HG02884 (cell line): ENCODE data around the gene B3GALT4.

Experiments
- ATAC-seq: cut with Tn5 transposase; IDR thresholded peaks from one replicate; pipeline ENCODE4 v1.9.1; 2021; ENCODE audit warnings: mild to moderate bottlenecking, moderate library complexity; ENCODE audit not compliant: unreplicated experiment

B3GALT4 gene

DNA sequence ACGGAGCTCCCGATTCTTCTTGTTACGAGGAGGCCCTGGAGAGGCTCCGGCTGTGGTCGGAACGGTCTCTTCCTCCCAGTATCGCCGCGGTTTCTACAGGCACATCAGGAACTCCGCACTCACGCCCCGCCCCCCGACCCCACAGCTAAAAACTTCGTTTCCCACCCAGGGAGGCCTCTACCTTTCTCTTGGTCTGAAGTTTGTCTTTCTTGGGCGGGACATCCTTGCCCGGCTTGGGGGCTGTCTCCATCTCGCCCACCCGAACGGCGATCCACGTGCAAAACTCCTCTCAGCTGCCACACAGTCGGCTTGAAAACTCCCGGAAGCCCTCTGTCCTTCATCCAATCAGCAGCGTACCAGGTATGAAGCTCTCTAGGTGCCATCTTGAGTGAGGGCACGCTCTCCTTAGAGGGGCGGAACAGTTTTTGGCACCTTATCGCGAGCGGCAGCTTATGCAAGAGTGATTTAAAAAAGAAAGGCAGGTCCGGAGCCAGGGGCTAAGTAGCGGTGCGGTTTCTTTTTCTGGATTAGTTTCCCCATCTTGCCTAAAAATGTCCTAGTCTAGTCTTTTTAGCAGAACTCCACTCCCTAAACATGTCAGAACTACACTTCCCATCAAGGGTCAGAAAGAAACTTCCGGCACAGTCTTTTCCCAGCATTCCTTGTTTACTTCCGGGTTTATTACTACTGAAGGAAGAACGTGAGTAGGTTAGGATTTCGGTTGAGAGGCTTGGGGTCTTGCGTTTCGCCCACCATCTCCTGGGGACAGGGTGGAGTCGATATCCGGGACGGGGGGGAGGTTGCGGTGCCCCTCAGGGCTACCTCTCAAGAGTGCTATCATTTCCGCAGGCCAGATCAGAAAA, 12.2 kb downstream of the B3GALT4 start, which contains the start of the genes PFDN6 and WDR46:
PFDN6 (plus strand) TSS at position 681 of the 863 bp plus-strand sequence. CDS start 256 bp downstream, outside the sequence.
WDR46 (minus strand) TSS at position 319 of the 863 bp plus-strand sequence; CDS start at position 250, 69 bp downstream.
- peak; percentile 79 for ATAC-seq

- no peak for ATAC-seq
These were observed 12.9 kb downstream of the B3GALT4 start for GRCh38 chr6:33289784-33290315.

DNA sequence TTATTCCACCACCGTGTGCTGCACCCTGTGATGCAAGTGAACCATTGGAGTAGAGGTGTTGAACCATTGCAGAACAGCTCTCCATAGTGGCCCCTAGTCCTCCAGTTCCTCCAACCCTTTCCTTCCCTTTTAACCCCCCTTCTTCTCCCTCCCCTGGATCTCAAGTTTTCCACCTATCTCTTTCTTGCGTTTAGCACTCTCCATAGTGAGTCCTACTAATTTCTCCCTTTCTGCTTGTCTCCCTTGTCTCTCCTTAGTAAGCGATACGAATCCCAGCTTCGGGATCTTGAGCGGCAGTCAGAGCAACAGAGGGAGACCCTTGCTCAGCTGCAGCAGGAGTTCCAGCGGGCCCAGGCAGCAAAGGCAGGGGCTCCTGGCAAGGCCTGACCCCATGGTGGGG, 13.5 kb downstream of the B3GALT4 start:
- no peak for ATAC-seq

DNA sequence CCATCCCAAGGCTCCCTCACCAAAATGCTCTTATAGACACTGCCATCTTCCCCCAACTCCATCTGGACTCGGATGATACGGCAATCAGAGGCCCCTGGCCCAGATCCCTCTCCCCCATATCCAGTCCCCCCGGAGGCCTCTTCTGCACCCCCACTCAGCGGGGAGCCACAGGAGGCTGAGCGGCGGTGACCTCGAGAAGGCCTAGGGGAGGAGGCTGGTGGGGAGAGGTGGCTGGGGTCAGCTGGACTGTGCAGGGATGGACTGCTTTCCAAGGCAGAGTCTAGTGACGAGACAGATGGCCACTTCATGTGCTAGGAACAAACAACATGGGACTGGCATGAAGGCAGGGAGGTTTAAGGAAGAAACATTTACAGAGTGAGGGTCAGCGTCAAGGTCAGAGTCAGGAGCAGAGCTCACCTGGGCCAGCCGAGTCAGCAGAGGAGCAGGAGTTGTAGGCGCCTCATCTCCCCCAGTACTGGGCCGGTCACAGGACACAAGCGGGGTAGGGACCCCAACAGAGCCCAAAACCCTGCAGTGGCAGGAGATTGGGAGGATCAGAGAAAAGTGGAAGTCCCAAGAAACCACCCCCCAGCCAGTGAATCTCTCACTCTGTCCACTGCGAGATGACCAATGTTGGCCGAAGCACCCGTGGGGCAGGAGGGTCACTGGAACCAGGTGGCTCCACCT, 16.2 kb downstream of the B3GALT4 start:
- no peak for ATAC-seq

DNA sequence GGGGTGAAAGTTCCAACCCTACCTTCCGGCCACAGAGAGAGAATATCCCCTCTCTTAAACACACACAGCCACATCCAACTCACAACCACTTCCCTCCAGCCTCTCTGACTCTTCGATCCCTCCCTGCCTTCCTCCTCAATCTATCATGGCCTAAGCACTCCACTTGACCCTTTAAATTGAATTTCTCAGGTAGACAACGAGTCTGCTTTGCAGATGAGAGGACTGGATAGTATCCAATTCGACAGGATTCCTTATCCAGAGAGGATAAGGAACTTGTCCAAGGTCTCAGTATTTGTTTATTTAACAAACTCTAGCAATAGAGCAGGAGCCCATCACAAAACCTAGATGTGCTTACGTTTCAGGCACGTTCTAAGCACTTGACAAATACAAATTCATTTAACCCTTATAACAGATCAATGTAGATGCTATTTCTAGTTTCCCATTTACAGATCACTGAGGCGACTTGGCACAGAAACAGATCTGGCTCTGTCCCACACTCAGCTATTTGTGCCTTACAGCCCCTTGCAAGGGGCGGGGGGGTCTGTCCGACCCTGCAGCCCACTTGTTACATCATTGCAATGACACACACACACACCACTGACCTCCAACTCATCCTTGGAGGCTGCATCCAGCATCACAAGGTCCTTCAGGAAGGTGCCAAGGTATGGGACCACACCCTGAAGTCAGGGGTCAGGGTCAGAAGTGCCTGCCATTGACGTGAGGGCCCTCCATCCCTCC, 17.3 kb downstream of the B3GALT4 start:
- no peak for ATAC-seq

- ATAC-seq: no peak
These were observed 18.9 kb downstream of the B3GALT4 start for GRCh38 chr6:33295621-33296369.

- no peak for ATAC-seq
These were observed 20.0 kb downstream of the B3GALT4 start for GRCh38 chr6:33296797-33297405.

DNA sequence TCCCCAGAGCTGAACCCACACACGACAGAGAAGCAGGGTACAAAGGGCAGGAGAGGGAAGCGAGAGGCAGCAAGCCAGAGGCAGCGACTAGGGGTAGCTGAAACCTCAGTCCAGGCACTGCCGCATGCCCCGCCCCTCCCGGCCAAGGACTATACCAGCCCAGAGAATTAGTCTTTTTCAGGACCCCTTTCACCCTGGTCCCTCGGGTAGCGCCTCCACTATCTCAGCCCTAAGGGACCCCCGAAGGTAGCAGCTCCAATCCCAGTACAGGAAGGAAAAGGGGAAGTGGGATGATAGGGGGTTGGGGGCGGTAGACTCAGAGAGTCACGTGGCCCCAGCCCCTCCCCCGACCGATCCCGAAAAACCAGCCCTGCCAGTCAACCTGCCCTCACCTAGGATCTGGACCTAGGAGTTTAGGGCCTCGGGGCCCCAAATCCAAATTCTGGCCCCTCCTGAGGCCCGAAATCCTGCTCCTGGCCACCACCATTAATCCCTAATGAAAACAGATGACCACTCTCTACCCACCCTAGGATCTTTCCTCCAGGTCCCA, 20.6 kb downstream of the B3GALT4 start:
- ATAC-seq: no peak

DNA sequence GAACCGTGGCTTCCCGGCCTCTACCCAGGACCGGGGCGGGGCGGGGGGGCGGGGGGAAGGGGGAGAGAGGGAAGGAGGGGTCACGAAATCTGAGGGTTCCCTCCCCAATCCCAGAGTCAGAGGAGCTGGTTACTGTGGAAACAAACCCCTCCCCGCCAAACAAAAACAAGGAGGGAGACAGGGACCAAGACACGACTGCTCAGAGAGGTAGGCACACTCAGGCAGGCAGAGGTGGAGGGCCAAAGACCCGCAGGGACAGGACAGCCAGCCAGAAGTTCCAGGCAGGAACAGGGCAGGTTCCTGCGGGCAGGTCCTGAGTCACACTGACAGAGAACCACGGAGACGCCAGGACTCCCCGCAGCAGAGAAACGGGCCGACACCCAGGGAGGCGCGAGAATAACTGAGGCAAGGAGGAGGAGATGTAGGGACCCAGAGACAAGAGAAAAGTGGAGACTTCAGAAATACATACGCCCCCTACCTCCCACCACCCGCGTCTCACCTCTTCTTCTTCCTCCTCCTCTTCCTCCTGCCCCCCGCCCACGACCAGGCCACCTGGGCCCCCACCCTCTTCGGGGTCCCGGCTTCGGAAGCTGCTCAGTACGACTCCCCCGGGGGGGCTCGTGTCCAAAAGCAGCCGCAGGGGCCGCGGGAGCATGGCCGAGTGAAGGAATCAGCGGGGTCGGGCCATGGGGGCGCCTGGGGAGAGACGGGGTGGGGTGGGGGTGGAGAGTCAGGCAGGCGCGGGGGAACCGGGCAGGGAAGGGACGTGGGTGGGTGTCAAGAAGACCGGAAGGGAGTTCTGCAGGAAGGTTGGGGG, 21.2 kb downstream of the B3GALT4 start:
- ATAC-seq: no peak

- ATAC-seq: peak; percentile 16
These were observed 21.9 kb downstream of the B3GALT4 start, which contains the start of gene RGL2 for GRCh38 chr6:33298773-33299236. RGL2 (minus strand) TSS chr6:33298942; CDS start chr6:33298610, 332 bp downstream.

- peak; percentile 55 for ATAC-seq
These were observed 22.5 kb downstream of the B3GALT4 start for GRCh38 chr6:33299237-33299944.

GRCh38 chr6:33301877-33302276, 25.0 kb downstream of the B3GALT4 start:
- no peak for ATAC-seq

GRCh38 chr6:33304216-33304615, 27.3 kb downstream of the B3GALT4 start:
- ATAC-seq: no peak

- ATAC-seq: no peak
These were observed 28.1 kb downstream of the B3GALT4 start for GRCh38 chr6:33305052-33305451.

GRCh38 chr6:33306356-33306755, 29.4 kb downstream of the B3GALT4 start:
- ATAC-seq: no peak

GRCh38 chr6:33312361-33313104, 35.6 kb downstream of the B3GALT4 start:
- ATAC-seq: no peak

DNA sequence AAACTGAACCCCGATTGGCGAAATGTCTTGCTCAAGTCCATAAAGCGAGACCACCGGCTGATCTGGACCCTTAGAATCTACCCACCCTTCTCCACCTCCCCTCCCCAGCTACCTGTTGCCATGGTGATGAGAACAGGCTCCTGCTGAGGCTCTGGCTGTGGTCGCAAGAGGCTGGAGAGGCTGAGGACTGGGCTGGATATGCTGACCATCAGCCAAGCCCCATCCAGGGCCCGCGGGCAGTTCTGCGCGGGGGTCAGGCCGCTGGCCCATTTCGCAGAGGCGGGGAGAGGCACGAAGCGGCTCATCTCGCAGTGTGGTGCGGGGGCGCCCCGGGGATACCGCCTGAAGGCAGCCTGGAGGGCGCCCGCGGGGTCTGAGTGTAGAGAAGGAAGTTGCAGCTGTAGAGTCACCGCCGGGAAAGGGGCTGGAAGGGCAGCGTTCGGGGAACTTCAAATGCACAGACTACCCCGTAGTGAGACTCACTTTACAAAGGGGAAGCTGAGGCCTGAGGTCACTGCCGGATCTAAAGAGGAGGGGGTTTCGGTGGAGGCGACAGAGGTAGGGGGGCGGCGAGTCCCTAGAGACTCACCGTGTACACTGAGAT, 36.3 kb downstream of the B3GALT4 start:
- ATAC-seq: no peak
